Esophagus squamous epithelium (tissue), 5 donors: ENCODE measurements around the gene ZCWPW2. TPM values are rescaled to one million over a fixed set of nuclear protein-coding genes. Genes with fewer than 3 reads are reported as not detected.

Experiments
- DNase-seq: peaks from one replicate; lab custom pipeline; 2025; lab: John Stamatoyannopoulos, UW
- H3K27ac ChIP-seq, 4 donors: fragments of 200-600 bp; sonication (generic); one replicate each; pipeline ENCODE4 v1.5.1; 2016 to 2019; ENCODE audit warnings: mild to moderate bottlenecking in 1 of 4
- H3K27me3 ChIP-seq, 4 donors: fragments of 200-600 bp; sonication (generic); 1 replicate in 3 of 4; 2 replicates in 1 of 4; pipeline versions ENCODE4 v1.5.1 to v1.6.0; 2017 to 2021; ENCODE audit warnings: antibody characterized with exemption in 1 of 4
- H3K36me3 ChIP-seq, 3 donors: fragments of 200-600 bp; sonication (generic); one replicate each; pipeline ENCODE4 v1.5.1; 2016 to 2019
- H3K4me1 ChIP-seq, 3 donors: fragments of 200-600 bp; sonication (generic); one replicate each; pipeline ENCODE4 v1.5.1; 2017 to 2019
- H3K4me3 ChIP-seq, 4 donors: fragments of 200-600 bp; sonication (generic); 1 replicate in 3 of 4; 2 replicates in 1 of 4; pipeline ENCODE4 v1.5.1; 2016 to 2019; ENCODE audit warnings: mild to moderate bottlenecking in 2 of 4, moderate library complexity in 1 of 4
- H3K9me3 ChIP-seq, 3 donors: fragments of 200-600 bp; sonication (generic); one replicate each; pipeline ENCODE4 v1.5.1; 2016 to 2019
- POLR2A ChIP-seq, 4 donors: fragments of 450-650 bp; IDR thresholded peaks; one replicate each; pipeline ENCODE4 v1.6.1; 2017; ENCODE audit warnings: antibody characterized with exemption in 4 of 4, mild to moderate bottlenecking in 4 of 4, moderate library complexity in 3 of 4
- WGBS, 2 donors: methylation state at CpG; one replicate each; pipeline ENCODE4 v1.1.5; 2018; 5-methylcytosine and 5-hydroxymethylcytosine counted together
- intact Hi-C: fragments of 100-400 bp; cut with DNase I; formaldehyde crosslinking; loops from one replicate; pipeline ENCODE4 v1.15.0; 2022
- total RNA-seq, 4 donors: library from RNA; depleted of rRNA; stranded (reverse); fragments of >200 nt; gene quantifications; one replicate each; pipeline ENCODE4 v1.1.0, GENCODE V29; 2016
- TF ChIP-seq, protein P1 (sequence below), 6 experiments: fragments of 450-650 bp in 4 of 6; fragments of 200-600 bp in 2 of 6; sonication (generic) in 2 of 6; IDR thresholded peaks; one replicate each; pipeline ENCODE4 v1.5.1; 2016 to 2019; ENCODE audit warnings: antibody characterized with exemption in 6 of 6, mild to moderate bottlenecking in 4 of 6, moderate library complexity in 4 of 6
- donor health status: DM: yes; HTN: yes; CAD: no.

ZCWPW2 gene
- total RNA-seq, 4 donors from 2014 or later = 0.35 to 1.3 (median 0.74) TPM

DNA sequence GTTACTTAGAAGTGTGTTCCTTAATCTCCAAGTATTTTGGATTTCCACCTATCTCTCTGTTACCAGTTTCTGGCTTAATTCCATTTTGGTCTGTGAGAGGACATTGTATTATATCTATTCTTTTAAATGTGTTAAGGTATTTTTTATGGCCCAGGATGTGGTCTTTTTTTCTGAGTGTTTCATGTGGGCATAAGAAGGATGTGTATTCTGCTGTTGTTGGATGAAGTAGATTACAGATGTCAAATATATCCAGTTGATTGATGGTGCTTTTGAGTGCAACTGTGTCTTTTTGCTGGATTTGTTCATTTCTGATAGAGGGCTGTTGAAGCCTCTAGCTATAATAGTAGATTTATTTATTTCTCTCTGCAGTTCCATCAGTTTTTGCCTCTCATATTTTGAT, 136.6 kb downstream of the ZCWPW2 start:
- intact Hi-C loops = no loop called here
- no peaks in the 10 kb centered on the region for H3K27me3 ChIP-seq
- H3K4me3 ChIP-seq = no peak overlapping the region
- no peaks in the 10 kb centered on the region for H3K9me3 ChIP-seq
- no peaks in the 10 kb centered on the region for H3K36me3 ChIP-seq
- TF ChIP-seq, protein P1, sequence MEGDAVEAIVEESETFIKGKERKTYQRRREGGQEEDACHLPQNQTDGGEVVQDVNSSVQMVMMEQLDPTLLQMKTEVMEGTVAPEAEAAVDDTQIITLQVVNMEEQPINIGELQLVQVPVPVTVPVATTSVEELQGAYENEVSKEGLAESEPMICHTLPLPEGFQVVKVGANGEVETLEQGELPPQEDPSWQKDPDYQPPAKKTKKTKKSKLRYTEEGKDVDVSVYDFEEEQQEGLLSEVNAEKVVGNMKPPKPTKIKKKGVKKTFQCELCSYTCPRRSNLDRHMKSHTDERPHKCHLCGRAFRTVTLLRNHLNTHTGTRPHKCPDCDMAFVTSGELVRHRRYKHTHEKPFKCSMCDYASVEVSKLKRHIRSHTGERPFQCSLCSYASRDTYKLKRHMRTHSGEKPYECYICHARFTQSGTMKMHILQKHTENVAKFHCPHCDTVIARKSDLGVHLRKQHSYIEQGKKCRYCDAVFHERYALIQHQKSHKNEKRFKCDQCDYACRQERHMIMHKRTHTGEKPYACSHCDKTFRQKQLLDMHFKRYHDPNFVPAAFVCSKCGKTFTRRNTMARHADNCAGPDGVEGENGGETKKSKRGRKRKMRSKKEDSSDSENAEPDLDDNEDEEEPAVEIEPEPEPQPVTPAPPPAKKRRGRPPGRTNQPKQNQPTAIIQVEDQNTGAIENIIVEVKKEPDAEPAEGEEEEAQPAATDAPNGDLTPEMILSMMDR (IDR thresholded peaks at IDR 0.05) = no peak
- no peak for TF ChIP-seq POLR2A (IDR thresholded peaks at IDR 0.05)
- no peaks in the 10 kb centered on the region for H3K4me1 ChIP-seq
- no peak overlapping the region for H3K27ac ChIP-seq
- DNase-seq = no peak

DNA sequence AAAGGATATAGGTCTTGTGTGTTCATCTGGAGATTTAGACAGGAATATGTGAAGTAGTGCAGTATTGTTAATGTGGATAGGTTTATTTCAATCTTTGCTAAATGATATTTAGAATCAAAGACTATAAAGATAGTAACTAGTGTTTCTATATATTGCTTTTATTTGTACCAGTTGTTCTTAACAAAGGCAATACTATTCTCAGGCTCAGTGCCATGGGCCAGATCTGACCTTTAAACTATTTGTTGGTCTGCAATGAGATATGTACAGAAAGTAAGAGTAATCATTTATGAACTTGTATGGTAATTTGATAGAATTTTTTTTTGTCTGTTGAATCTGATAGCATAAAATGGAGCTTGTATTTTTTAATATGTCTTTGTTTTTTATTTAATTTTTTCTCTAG, 146.8 kb downstream of the ZCWPW2 start:
- intact Hi-C loops = no loop called here
- no peak for TF ChIP-seq POLR2A (IDR thresholded peaks at IDR 0.05)
- TF ChIP-seq, protein P1 (IDR thresholded peaks at IDR 0.05) = no peak
- Histone ChIP-seq H3K27me3 (no peaks in the 10 kb centered on the region), H3K9me3 (no peaks in the 10 kb centered on the region), H3K36me3 (no peaks in the 10 kb centered on the region), H3K4me1 (no peaks in the 10 kb centered on the region), H3K27ac (no peak overlapping the region), H3K4me3 (no peak overlapping the region)
- DNase-seq = no peak

DNA sequence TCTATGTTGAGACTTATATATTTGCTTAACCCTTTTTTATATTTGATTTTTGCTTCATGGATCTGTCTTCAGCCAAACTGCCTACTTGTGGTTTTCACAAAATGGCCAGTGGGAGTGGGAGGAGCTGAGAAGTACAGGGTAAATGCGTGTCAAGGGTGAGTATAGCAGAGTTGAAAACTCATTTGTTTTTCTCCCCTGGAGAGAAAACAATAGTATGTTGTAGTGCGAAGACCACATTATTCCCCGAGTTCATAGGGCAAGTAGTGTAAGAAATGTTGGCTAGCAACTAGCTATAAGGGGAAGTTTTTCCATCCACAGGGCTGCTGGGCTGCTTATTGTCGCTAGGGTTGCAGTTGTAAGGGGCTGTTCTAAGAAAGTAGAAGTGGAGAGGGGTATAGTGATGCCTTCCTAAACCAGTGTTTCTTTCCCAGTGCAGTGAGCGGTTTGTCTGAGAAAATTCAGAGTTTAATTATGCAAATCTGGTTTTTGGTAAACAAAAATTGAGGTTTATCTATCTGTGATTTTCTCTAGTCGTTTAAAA, 153.9 kb downstream of the ZCWPW2 start:
- TF ChIP-seq POLR2A (IDR thresholded peaks at IDR 0.05) = no peak
- TF ChIP-seq, protein P1 (IDR thresholded peaks at IDR 0.05) = no peak
- no peaks in the 10 kb centered on the region for H3K4me1 ChIP-seq
- H3K9me3 ChIP-seq = no peaks in the 10 kb centered on the region
- intact Hi-C loops = no loop called here
- no peak overlapping the region for H3K4me3 ChIP-seq
- no peak for DNase-seq
- WGBS, 2 donors = 65 to 67% methylated on average over 6 of the region's 6 CpGs
- no peak overlapping the region for H3K27ac ChIP-seq
- H3K27me3 ChIP-seq = no peaks in the 10 kb centered on the region
- no peaks in the 10 kb centered on the region for H3K36me3 ChIP-seq

DNA sequence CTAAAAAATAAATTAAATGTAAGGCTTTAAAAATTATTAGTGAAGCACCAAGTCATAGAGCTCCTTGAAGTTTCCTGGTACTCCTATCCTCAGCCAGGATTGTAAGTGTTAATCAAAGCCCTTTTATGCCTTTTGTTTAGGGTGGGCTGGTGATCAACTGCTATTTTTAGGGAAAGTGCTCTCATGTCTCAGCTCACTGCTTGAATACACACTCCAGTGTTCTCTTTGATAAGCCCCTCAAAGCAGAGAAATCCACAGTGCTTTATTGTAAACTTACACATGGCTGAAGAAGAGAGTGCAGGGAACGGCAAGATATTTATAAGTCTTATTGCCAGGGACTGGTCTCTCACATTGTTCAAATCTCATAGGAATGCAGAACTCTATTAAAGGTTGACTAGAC, 156.5 kb downstream of the ZCWPW2 start:
- DNase-seq = no peak

DNA sequence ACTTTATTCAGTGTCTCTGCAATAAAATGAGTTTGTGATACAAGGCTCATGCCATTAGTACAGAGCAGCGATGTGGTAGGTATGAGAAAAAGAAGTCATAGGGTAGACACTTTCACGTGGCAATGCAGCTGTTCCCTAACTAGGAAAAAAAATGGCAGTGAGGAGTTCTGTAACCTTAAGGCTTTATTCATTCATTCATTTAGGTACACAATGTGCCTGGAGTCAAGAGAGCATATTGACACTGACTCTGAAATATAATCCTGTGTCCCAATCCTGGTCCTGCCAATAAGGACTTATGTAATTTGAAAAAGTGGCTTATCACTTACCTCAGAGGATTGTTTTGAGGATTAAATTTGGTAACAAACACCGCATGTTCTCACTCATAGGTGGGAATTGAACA, 173.1 kb downstream of the ZCWPW2 start:
- WGBS, 2 donors = 78 to 85% methylated on average over 3 of the region's 3 CpGs
- TF ChIP-seq, protein P1 (IDR thresholded peaks at IDR 0.05) = no peak
- no peak for TF ChIP-seq POLR2A (IDR thresholded peaks at IDR 0.05)
- Histone ChIP-seq H3K4me1 (no peaks in the 10 kb centered on the region), H3K4me3 (no peak overlapping the region), H3K27me3 (no peaks in the 10 kb centered on the region), H3K27ac (no peak overlapping the region), H3K36me3 (no peaks in the 10 kb centered on the region), H3K9me3 (no peaks in the 10 kb centered on the region)
- no peak for DNase-seq
- intact Hi-C loops = no loop called here

More for the DNA sequence above, 156.5 kb downstream of the ZCWPW2 start:
- no peaks in the 10 kb centered on the region for H3K36me3 ChIP-seq
- intact Hi-C loops = no loop called here
- no peaks in the 10 kb centered on the region for H3K4me1 ChIP-seq
- H3K27ac ChIP-seq = no peak overlapping the region
- 0% methylated on average over 1 of the region's 1 CpG for WGBS, 2 donors
- no peaks in the 10 kb centered on the region for H3K9me3 ChIP-seq
- H3K27me3 ChIP-seq = no peaks in the 10 kb centered on the region
- no peak overlapping the region for H3K4me3 ChIP-seq
- TF ChIP-seq, protein P1 (IDR thresholded peaks at IDR 0.05) = no peak
- TF ChIP-seq POLR2A (IDR thresholded peaks at IDR 0.05) = no peak
